Spinal cord (tissue), 10 donors: ENCODE results near the gene SLC6A1. TPM values are rescaled to one million over a fixed set of nuclear protein-coding genes. Genes with fewer than 3 reads are reported as not detected.

ENCODE experiments used
- DNase-seq, 6 donors: peaks; one replicate each; pipeline versions ENCODE4 v3.0.0 to v3.0.0-alpha.2; 2013 to 2015; ENCODE audit warnings: low spot score in 6 of 6, low read depth in 4 of 6
- H3K27ac ChIP-seq: one replicate; pipeline ENCODE4 v1.5.1; 2013; ENCODE audit warnings: low read depth, low read length, control low read depth
- H3K27me3 ChIP-seq: one replicate; pipeline ENCODE4 v1.6.1; 2013; ENCODE audit warnings: low read length; ENCODE audit not compliant: control insufficient read depth, insufficient read depth
- H3K36me3 ChIP-seq: one replicate; pipeline ENCODE4 v1.6.1; 2013; ENCODE audit warnings: low read length; ENCODE audit not compliant: control insufficient read depth, insufficient read depth
- H3K4me1 ChIP-seq: one replicate; pipeline ENCODE4 v1.6.1; 2013; ENCODE audit warnings: low read length; ENCODE audit not compliant: control insufficient read depth, insufficient read depth
- H3K4me3 ChIP-seq: one replicate; pipeline ENCODE4 v1.5.1; 2013; ENCODE audit warnings: low read depth, low read length, control low read depth
- H3K9me3 ChIP-seq: one replicate; pipeline ENCODE4 v1.6.1; 2013; ENCODE audit warnings: low read length; ENCODE audit not compliant: control insufficient read depth, insufficient read depth
- WGBS: methylation state at CpG from one replicate; pipeline ENCODE4 v1.1.5; 2013; ENCODE audit warnings: missing lambda C conversion rate; ENCODE audit not compliant: insufficient coverage; 5-methylcytosine and 5-hydroxymethylcytosine counted together
- polyA plus RNA-seq, 2 donors: library from polyadenylated mRNA; unstranded; fragments of 120-200 nt; gene quantifications; one replicate each; pipeline ENCODE4 v1.2.1, GENCODE V29; 2013; ENCODE audit not compliant: insufficient read length in 2 of 2
- total RNA-seq, 2 donors: library from RNA; depleted of rRNA in 1 of 2; stranded (reverse); fragments of 120-200 nt in 1 of 2; fragments of >200 nt in 1 of 2; gene quantifications; one replicate each; pipeline versions ENCODE4 v1.2.3 to v1.2.4, GENCODE V29; 2013 to 2014
- donor health status: healthy.

SLC6A1 gene
- total and polyA plus RNA-seq, 4 donors: 228 to 740 (median 376) TPM

- Histone ChIP-seq H3K27me3 (no peaks in the 10 kb centered on the region), H3K27ac (peak overlapping the region; percentile 65), H3K36me3 (no peaks in the 10 kb centered on the region), H3K4me3 (no peak overlapping the region), H3K9me3 (no peaks in the 10 kb centered on the region), H3K4me1 (peaks cover 21% of the 10 kb centered on the region)
- 21% methylated on average over 10 of the region's 10 CpGs for WGBS
- peak in 2 of 6 donors; percentile 64 to 90 for DNase-seq
Measured at GRCh38 chr3:10977892-10978510, 14.5 kb upstream of the SLC6A1 start.

GRCh38 chr3:10978956-10979355, 13.6 kb upstream of the SLC6A1 start:
- no peak overlapping the region for H3K27ac ChIP-seq
- no peak overlapping the region for H3K4me3 ChIP-seq
- 84% methylated on average over 4 of the region's 7 CpGs for WGBS
- DNase-seq: no peak
- H3K4me1 ChIP-seq: peaks cover 24% of the 10 kb centered on the region
- H3K9me3 ChIP-seq: no peaks in the 10 kb centered on the region
- no peaks in the 10 kb centered on the region for H3K36me3 ChIP-seq
- H3K27me3 ChIP-seq: no peaks in the 10 kb centered on the region

- no peak overlapping the region for H3K27ac ChIP-seq
- DNase-seq: peak in 1 of 6 donors; percentile 48
Measured at GRCh38 chr3:10980312-10980711, 12.2 kb upstream of the SLC6A1 start.

GRCh38 chr3:10981031-10981430, 11.5 kb upstream of the SLC6A1 start:
- no peaks in the 10 kb centered on the region for H3K27me3 ChIP-seq
- no peaks in the 10 kb centered on the region for H3K36me3 ChIP-seq
- H3K4me1 ChIP-seq: peaks cover 19% of the 10 kb centered on the region
- no peak overlapping the region for H3K4me3 ChIP-seq
- no peak for DNase-seq
- H3K9me3 ChIP-seq: no peaks in the 10 kb centered on the region
- WGBS: 94% methylated on average over 3 of the region's 3 CpGs
- no peak overlapping the region for H3K27ac ChIP-seq

More at GRCh38 chr3:10980312-10980711, 12.2 kb upstream of the SLC6A1 start:
- Histone ChIP-seq H3K4me3 (no peak overlapping the region), H3K27me3 (no peaks in the 10 kb centered on the region), H3K4me1 (peaks cover 19% of the 10 kb centered on the region), H3K9me3 (no peaks in the 10 kb centered on the region), H3K36me3 (no peaks in the 10 kb centered on the region)
- no CpG with 5 or more reads among the region's 7 CpGs for WGBS

GRCh38 chr3:10981961-10982360, 10.6 kb upstream of the SLC6A1 start:
- H3K4me1 ChIP-seq: peaks cover 18% of the 10 kb centered on the region
- WGBS: 70% methylated on average over 4 of the region's 5 CpGs
- no peak overlapping the region for H3K27ac ChIP-seq
- peak in 2 of 6 donors; percentile 51 to 59 for DNase-seq
- no peaks in the 10 kb centered on the region for H3K9me3 ChIP-seq
- no peaks in the 10 kb centered on the region for H3K36me3 ChIP-seq
- no peak overlapping the region for H3K4me3 ChIP-seq
- no peaks in the 10 kb centered on the region for H3K27me3 ChIP-seq

GRCh38 chr3:10982782-10983181, 9.8 kb upstream of the SLC6A1 start:
- H3K27me3 ChIP-seq: no peaks in the 10 kb centered on the region
- WGBS: 54% methylated on average over 3 of the region's 4 CpGs
- DNase-seq: no peak
- no peak overlapping the region for H3K4me3 ChIP-seq
- peaks cover 13% of the 10 kb centered on the region for H3K4me1 ChIP-seq
- H3K9me3 ChIP-seq: no peaks in the 10 kb centered on the region
- H3K36me3 ChIP-seq: no peaks in the 10 kb centered on the region
- no peak overlapping the region for H3K27ac ChIP-seq

GRCh38 chr3:10983219-10983916, 9.2 kb upstream of the SLC6A1 start:
- no peak overlapping the region for H3K27ac ChIP-seq
- H3K4me1 ChIP-seq: peaks cover 8% of the 10 kb centered on the region
- no peak overlapping the region for H3K4me3 ChIP-seq
- peak in 2 of 6 donors; percentile 76 to 88 for DNase-seq
- H3K9me3 ChIP-seq: no peaks in the 10 kb centered on the region
- no peaks in the 10 kb centered on the region for H3K36me3 ChIP-seq
- WGBS: 10% methylated on average over 4 of the region's 7 CpGs
- no peaks in the 10 kb centered on the region for H3K27me3 ChIP-seq

- WGBS: no CpG with 5 or more reads among the region's 1 CpG
- Histone ChIP-seq H3K27ac (no peak overlapping the region), H3K9me3 (no peaks in the 10 kb centered on the region), H3K27me3 (no peaks in the 10 kb centered on the region), H3K4me3 (no peak overlapping the region), H3K36me3 (no peaks in the 10 kb centered on the region), H3K4me1 (peaks cover 14% of the 10 kb centered on the region)
- no peak for DNase-seq
Measured at GRCh38 chr3:10984371-10984896, 8.1 kb upstream of the SLC6A1 start.

- DNase-seq: peak in 1 of 6 donors; percentile 39
- no peak overlapping the region for H3K27ac ChIP-seq
- H3K4me3 ChIP-seq: no peak overlapping the region
- H3K36me3 ChIP-seq: no peaks in the 10 kb centered on the region
- no peaks in the 10 kb centered on the region for H3K27me3 ChIP-seq
- 0% methylated on average over 1 of the region's 1 CpG for WGBS
- H3K4me1 ChIP-seq: peaks cover 14% of the 10 kb centered on the region
- H3K9me3 ChIP-seq: no peaks in the 10 kb centered on the region
Measured at GRCh38 chr3:10985181-10985580, 7.4 kb upstream of the SLC6A1 start.

GRCh38 chr3:10986592-10986991, 6.0 kb upstream of the SLC6A1 start:
- Histone ChIP-seq H3K4me1 (peaks cover 19% of the 10 kb centered on the region), H3K27ac (no peak overlapping the region), H3K9me3 (no peaks in the 10 kb centered on the region), H3K4me3 (no peak overlapping the region), H3K36me3 (no peaks in the 10 kb centered on the region), H3K27me3 (no peaks in the 10 kb centered on the region)
- DNase-seq: no peak
- 86% methylated on average over 3 of the region's 5 CpGs for WGBS
